Liver (tissue), 9 donors: Measurements from ENCODE around the gene FXYD2. TPM values are rescaled to one million over a fixed set of nuclear protein-coding genes. Genes with fewer than 3 reads are reported as not detected.

ENCODE experiments used
- DNase-seq: peaks from one replicate; pipeline ENCODE4 v3.0.0-alpha.2; 2017; ENCODE audit warnings: low spot score
- H3K27ac ChIP-seq, 2 donors: one replicate each; pipeline ENCODE4 v1.7.0; 2013; ENCODE audit warnings: inconsistent platforms in 2 of 2, low read length in 2 of 2, control low read depth in 1 of 2, low read depth in 1 of 2, mild to moderate bottlenecking in 1 of 2
- H3K27me3 ChIP-seq, 4 donors: one replicate each; pipeline versions ENCODE4 v1.6.1 to v1.7.0; 2013; ENCODE audit warnings: low read length in 3 of 4, inconsistent platforms in 1 of 4, mild to moderate bottlenecking in 1 of 4, moderate library complexity in 1 of 4; ENCODE audit not compliant: control insufficient read depth in 4 of 4, insufficient read depth in 4 of 4
- H3K36me3 ChIP-seq, 4 donors: one replicate each; pipeline versions ENCODE4 v1.6.1 to v1.7.0; 2013; ENCODE audit warnings: low read length in 3 of 4, mild to moderate bottlenecking in 3 of 4, low read depth in 1 of 4, moderate library complexity in 1 of 4; ENCODE audit not compliant: control insufficient read depth in 4 of 4, insufficient read depth in 3 of 4
- H3K4me1 ChIP-seq, 4 donors: one replicate each; pipeline versions ENCODE4 v1.6.1 to v1.7.0; 2013; ENCODE audit warnings: low read length in 3 of 4, mild to moderate bottlenecking in 3 of 4, moderate library complexity in 1 of 4; ENCODE audit not compliant: control insufficient read depth in 4 of 4, insufficient read depth in 4 of 4
- H3K4me3 ChIP-seq, 3 donors: one replicate each; pipeline versions ENCODE4 v1.6.1 to v1.7.0; 2013; ENCODE audit warnings: low read length in 3 of 3, control low read depth in 1 of 3, low read depth in 1 of 3, mild to moderate bottlenecking in 1 of 3
- H3K9ac ChIP-seq, 2 donors: one replicate each; pipeline ENCODE4 v1.7.0; 2013; ENCODE audit warnings: low read length in 2 of 2, mild to moderate bottlenecking in 2 of 2, moderate library complexity in 2 of 2, control low read depth in 1 of 2, low read depth in 1 of 2
- H3K9me3 ChIP-seq, 4 donors: one replicate each; pipeline versions ENCODE4 v1.6.1 to v1.7.0; 2013; ENCODE audit warnings: low read length in 3 of 4; ENCODE audit not compliant: control insufficient read depth in 4 of 4
- EGR1 ChIP-seq, 2 donors: IDR thresholded peaks; 2 replicates each; pipeline ENCODE4 v1.6.1; 2016 to 2018; ENCODE audit warnings: antibody characterized with exemption in 2 of 2, low read depth in 2 of 2
- FOXA1 ChIP-seq: IDR thresholded peaks from 2 replicates; pipeline ENCODE4 v1.6.1; 2016; ENCODE audit warnings: antibody characterized with exemption
- FOXA2 ChIP-seq: IDR thresholded peaks from 2 replicates; pipeline ENCODE4 v1.6.1; 2016; ENCODE audit warnings: antibody characterized with exemption
- GABPA ChIP-seq, 2 donors: IDR thresholded peaks in 1 of 2; conservative IDR thresholded peaks in 1 of 2; 2 replicates each; pipeline ENCODE4 v1.6.1; 2016; ENCODE audit warnings: antibody characterized with exemption in 2 of 2, mild to moderate bottlenecking in 1 of 2, moderate library complexity in 1 of 2
- HNF4A ChIP-seq, 2 donors: conservative IDR thresholded peaks; 2 replicates each; pipeline ENCODE4 v1.6.1; 2016; ENCODE audit warnings: antibody characterized with exemption in 2 of 2, mild to moderate bottlenecking in 2 of 2
- HNF4G ChIP-seq: IDR thresholded peaks from 2 replicates; pipeline ENCODE4 v1.6.1; 2016; ENCODE audit warnings: antibody characterized with exemption
- JUND ChIP-seq, 2 donors: IDR thresholded peaks; 2 replicates each; pipeline ENCODE4 v1.6.1; 2016; ENCODE audit warnings: antibody characterized with exemption in 2 of 2
- MAX ChIP-seq: IDR thresholded peaks from 2 replicates; pipeline ENCODE4 v1.6.1; 2016; ENCODE audit warnings: antibody characterized with exemption
- NR2F2 ChIP-seq: IDR thresholded peaks from 2 replicates; pipeline ENCODE4 v1.6.1; 2016; ENCODE audit warnings: antibody characterized with exemption
- RAD21 ChIP-seq, 2 donors: IDR thresholded peaks; 2 replicates each; pipeline ENCODE4 v1.6.1; 2016; ENCODE audit warnings: antibody characterized with exemption in 2 of 2, mild to moderate bottlenecking in 2 of 2
- REST ChIP-seq: IDR thresholded peaks from 2 replicates; pipeline ENCODE4 v1.6.1; 2016; ENCODE audit warnings: antibody characterized with exemption, mild to moderate bottlenecking
- RXRA ChIP-seq, 2 donors: IDR thresholded peaks; 2 replicates each; pipeline ENCODE4 v1.6.1; 2017 to 2018; ENCODE audit warnings: antibody characterized with exemption in 2 of 2, mild to moderate bottlenecking in 1 of 2
- SP1 ChIP-seq: IDR thresholded peaks from 2 replicates; pipeline ENCODE4 v1.6.1; 2018; ENCODE audit warnings: antibody characterized with exemption, mild to moderate bottlenecking
- TAF1 ChIP-seq: conservative IDR thresholded peaks from 2 replicates; pipeline ENCODE4 v1.6.1; 2016; ENCODE audit warnings: antibody characterized with exemption, mild to moderate bottlenecking
- YY1 ChIP-seq: IDR thresholded peaks from 2 replicates; pipeline ENCODE4 v1.6.1; 2016; ENCODE audit warnings: antibody characterized with exemption, mild to moderate bottlenecking
- WGBS: extraction: QIAGEN DNeasy Blood & Tissue Kit; methylation state at CpG from one replicate; pipeline ENCODE4 v1.1.7; 2013; 5-methylcytosine and 5-hydroxymethylcytosine counted together
- polyA plus RNA-seq, 2 donors: library from polyadenylated mRNA; stranded (reverse) in 1 of 2; unstranded in 1 of 2; fragments of 200-250 nt in 1 of 2; fragments of >200 nt in 1 of 2; fragmentation: Nextera tagmentation in 1 of 2; extraction: Ambion mirVana in 1 of 2; gene quantifications; one replicate each; pipeline versions ENCODE4 v1.2.1 to v1.2.3, GENCODE V29; 2013 to 2015
- total RNA-seq, 2 donors: library from RNA; depleted of rRNA; stranded (reverse); fragments of >200 nt; gene quantifications; one replicate each; pipeline ENCODE4 v1.2.3, GENCODE V29; 2014
- TF ChIP-seq, protein P1 (sequence below): IDR thresholded peaks from 2 replicates; pipeline ENCODE4 v1.6.1; 2016; ENCODE audit warnings: antibody characterized with exemption
- TF ChIP-seq, protein P2 (sequence below): IDR thresholded peaks from 2 replicates; pipeline ENCODE4 v1.6.1; 2016; ENCODE audit warnings: antibody characterized with exemption
- donor health status: healthy.
- donor health status: healthy.
- donor health status: healthy.
- donor health status: healthy.
- donor health status: healthy.

Gene FXYD2
- total and polyA plus RNA-seq, 4 donors, result 20.2 to 105 (median 41.8) TPM

DNA sequence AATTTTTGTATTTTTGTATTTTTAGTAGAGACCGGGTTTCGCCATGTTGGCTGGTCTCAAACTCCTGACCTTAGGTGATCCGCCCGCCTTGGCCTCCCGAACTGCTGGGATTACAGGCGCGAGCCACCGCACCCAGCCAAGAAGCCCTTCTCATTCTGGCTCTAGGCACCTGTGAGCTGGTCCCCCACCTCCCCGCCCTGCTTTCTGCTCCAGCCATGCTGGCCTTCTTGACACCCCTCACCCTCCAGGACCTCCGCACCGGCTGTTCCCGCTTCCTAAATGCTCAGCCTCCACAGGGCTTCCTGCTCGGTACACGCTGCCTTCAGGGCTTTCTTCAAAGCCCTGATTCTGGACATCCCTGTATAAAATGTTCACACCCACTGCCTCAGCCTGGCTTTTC lies 5.5 kb upstream of the FXYD2 start (continued):
- no peak for TF ChIP-seq REST
- no peak for TF ChIP-seq FOXA2
- TF ChIP-seq HNF4A (conservative IDR thresholded peaks at IDR 0.05), result no peak
- no peak for TF ChIP-seq NR2F2
- no peak for TF ChIP-seq MAX
- TF ChIP-seq RAD21 (IDR thresholded peaks at IDR 0.05), result no peak
- no peak for TF ChIP-seq TAF1
- TF ChIP-seq, protein P1, sequence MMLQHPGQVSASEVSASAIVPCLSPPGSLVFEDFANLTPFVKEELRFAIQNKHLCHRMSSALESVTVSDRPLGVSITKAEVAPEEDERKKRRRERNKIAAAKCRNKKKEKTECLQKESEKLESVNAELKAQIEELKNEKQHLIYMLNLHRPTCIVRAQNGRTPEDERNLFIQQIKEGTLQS, result no peak
- TF ChIP-seq EGR1 (IDR thresholded peaks at IDR 0.05; ENCODE audit: low read depth in 2 of 2), result no peak
- no peak for TF ChIP-seq HNF4G

GRCh38 chr11:117829369-117829725 lies 4.8 kb upstream of the FXYD2 start:
- Histone ChIP-seq H3K36me3 (no peaks in the 10 kb centered on the region), H3K4me1 (peaks cover 0 to 9% (median 3%) of the 10 kb centered on the region in 4 donors), H3K27me3 (no peaks in the 10 kb centered on the region), H3K9me3 (no peaks in the 10 kb centered on the region), H3K4me3 (no peak overlapping the region), H3K9ac (no peak overlapping the region), H3K27ac (no peak overlapping the region)
- DNase-seq, result peak; percentile 24
- no peak for TF ChIP-seq YY1
- no peak for TF ChIP-seq EGR1 (IDR thresholded peaks at IDR 0.05; ENCODE audit: low read depth in 2 of 2)
- no peak for TF ChIP-seq NR2F2
- TF ChIP-seq, protein P2, sequence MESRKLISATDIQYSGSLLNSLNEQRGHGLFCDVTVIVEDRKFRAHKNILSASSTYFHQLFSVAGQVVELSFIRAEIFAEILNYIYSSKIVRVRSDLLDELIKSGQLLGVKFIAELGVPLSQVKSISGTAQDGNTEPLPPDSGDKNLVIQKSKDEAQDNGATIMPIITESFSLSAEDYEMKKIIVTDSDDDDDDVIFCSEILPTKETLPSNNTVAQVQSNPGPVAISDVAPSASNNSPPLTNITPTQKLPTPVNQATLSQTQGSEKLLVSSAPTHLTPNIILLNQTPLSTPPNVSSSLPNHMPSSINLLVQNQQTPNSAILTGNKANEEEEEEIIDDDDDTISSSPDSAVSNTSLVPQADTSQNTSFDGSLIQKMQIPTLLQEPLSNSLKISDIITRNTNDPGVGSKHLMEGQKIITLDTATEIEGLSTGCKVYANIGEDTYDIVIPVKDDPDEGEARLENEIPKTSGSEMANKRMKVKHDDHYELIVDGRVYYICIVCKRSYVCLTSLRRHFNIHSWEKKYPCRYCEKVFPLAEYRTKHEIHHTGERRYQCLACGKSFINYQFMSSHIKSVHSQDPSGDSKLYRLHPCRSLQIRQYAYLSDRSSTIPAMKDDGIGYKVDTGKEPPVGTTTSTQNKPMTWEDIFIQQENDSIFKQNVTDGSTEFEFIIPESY, result no peak
- no peak for TF ChIP-seq MAX
- no peak for TF ChIP-seq RAD21 (IDR thresholded peaks at IDR 0.05)
- no peak for TF ChIP-seq FOXA1
- no peak for TF ChIP-seq REST
- no peak for TF ChIP-seq GABPA (IDR thresholded peaks at IDR 0.05 in 1 of 2, conservative IDR thresholded peaks at IDR 0.05 in 1 of 2)
- TF ChIP-seq JUND (IDR thresholded peaks at IDR 0.05), result no peak
- no peak for TF ChIP-seq SP1
- TF ChIP-seq RXRA (IDR thresholded peaks at IDR 0.05), result no peak
- TF ChIP-seq, protein P1, result no peak
- TF ChIP-seq TAF1, result no peak
- no peak for TF ChIP-seq HNF4A (conservative IDR thresholded peaks at IDR 0.05)
- WGBS, result 56% methylated on average over 7 of the region's 7 CpGs
